Thyroid gland (tissue), 4 donors: ENCODE data around the gene ZNF367.

Source experiments
- CTCF ChIP-seq, 6 experiments: fragments of 200-600 bp in 3 of 6; fragments of 450-650 bp in 3 of 6; sonication (generic) in 3 of 6; IDR thresholded peaks; one replicate each; pipeline ENCODE4 v1.5.1; 2016 to 2019; ENCODE audit warnings: antibody characterized with exemption in 6 of 6, mild to moderate bottlenecking in 2 of 6, inconsistent platforms in 1 of 6, moderate library complexity in 1 of 6
- POLR2A ChIP-seq, 2 donors: fragments of 450-650 bp; IDR thresholded peaks; one replicate each; pipeline ENCODE4 v1.6.1; 2017; ENCODE audit warnings: antibody characterized with exemption in 2 of 2, mild to moderate bottlenecking in 2 of 2, moderate library complexity in 1 of 2

- TF ChIP-seq POLR2A (IDR thresholded peaks at IDR 0.05) (no peak), CTCF (IDR thresholded peaks at IDR 0.05) (no peak)
Observed at GRCh38 chr9:96429732-96430131, 11.6 kb upstream of the ZNF367 start.
